Measurements from ENCODE around the gene JMJD7. TPM values are rescaled to one million over a fixed set of nuclear protein-coding genes. Genes with fewer than 3 reads are reported as not detected.
A peak's percentile ranks its signal among the peaks of the same experiment; 100 is the strongest.

The JMJD7 gene
- total RNA-seq, 1 experiment from 2014 or later = 10.9 TPM

DNA sequence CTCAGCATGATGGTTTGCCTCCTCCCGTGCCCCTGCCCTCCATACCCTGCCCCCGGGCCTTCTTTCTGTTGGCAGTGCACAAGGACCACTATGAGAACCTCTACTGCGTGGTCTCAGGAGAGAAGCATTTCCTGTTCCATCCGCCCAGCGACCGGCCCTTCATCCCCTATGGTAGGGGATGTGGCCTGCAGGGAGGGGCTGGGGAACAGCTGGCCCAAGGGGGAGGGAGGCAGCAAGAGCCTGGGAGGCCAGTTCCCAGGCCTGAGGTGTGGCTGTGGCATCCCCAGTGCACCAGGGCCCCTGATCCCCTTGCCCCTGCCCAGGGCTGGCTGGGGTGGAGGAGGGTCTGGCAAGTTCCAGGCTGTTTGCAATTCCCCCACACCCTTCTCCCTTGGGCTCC is 8.2 kb downstream of the JMJD7 start:
- H3K36me3 Mint-ChIP-seq (ENCODE audit: insufficient read depth, unreplicated experiment) = no peaks in the 10 kb centered on the region
- ChIA-PET POLR2A (no interaction called here), CTCF (no interaction called here)
- Histone ChIP-seq H3K9me3 (no peaks in the 10 kb centered on the region), H3K4me3 (ENCODE audit: low read depth, low read length) (no peak overlapping the region), H3K4me1 (no peaks in the 10 kb centered on the region), H3K27me3 (replicated peaks; ENCODE audit: control insufficient read depth, insufficient read depth, low read length) (no peaks in the 10 kb centered on the region), H3K36me3 (ENCODE audit: control insufficient read depth, insufficient read depth, low read length) (no peaks in the 10 kb centered on the region)
- no peaks in the 10 kb centered on the region for H3K9me3 Mint-ChIP-seq (ENCODE audit: unreplicated experiment)
- no peak for TF ChIP-seq CTCF (IDR thresholded peaks at IDR 0.05; ENCODE audit: insufficient read depth in 1 of 2, low read depth in 1 of 2, low read length in 1 of 2, severe bottlenecking in 1 of 2, unreplicated experiment in 1 of 2)
- H3K4me3 Mint-ChIP-seq (ENCODE audit: unreplicated experiment) = no peak overlapping the region
- no peak overlapping the region for H3K27ac Mint-ChIP-seq (ENCODE audit: unreplicated experiment)
- H3K27me3 Mint-ChIP-seq (ENCODE audit: insufficient read depth, unreplicated experiment) = no peaks in the 10 kb centered on the region
- H3K4me1 Mint-ChIP-seq (ENCODE audit: low read depth, unreplicated experiment) = no peaks in the 10 kb centered on the region
- intact Hi-C loops (cut with micrococcal nuclease; ENCODE audit: unreplicated experiment) = no loop called here
- DNase-seq = no peak
- BruUV-seq (replicated peaks) = no TSS peak

DNA sequence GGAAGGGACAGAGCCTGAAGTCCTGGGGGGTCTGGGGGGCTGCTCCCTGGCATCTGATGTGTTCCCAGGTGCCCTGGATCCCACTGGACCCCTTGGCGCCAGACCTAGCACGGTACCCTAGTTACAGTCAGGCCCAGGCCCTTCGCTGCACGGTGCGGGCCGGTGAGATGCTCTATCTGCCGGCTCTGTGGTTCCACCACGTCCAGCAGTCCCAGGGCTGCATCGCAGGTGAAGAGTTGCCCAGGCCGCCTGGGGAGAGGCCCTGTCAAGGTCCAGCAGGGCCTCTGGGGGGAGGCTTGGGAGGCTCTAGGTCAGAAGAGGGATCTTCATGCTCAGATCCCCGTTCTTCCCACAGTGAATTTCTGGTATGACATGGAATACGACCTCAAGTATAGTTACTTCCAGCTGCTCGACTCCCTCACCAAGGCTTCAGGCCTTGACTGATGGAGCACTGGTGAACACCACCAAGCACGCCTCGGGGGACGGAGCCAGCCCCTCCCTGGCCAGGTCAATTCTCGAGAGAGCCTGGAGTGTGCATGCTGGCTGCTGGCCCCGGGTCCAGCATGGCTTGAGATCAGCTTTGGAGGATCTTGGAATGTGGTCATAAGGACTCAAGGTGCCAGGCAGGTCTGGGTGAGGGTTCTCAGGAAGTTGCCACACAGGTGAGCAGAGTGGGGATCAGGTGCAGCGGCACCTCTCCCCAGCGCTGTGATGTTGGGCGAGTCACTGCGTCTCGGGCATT is 9.0 kb downstream of the JMJD7 start:
- Histone ChIP-seq H3K4me3 (ENCODE audit: low read depth, low read length) (no peak overlapping the region), H3K36me3 (ENCODE audit: control insufficient read depth, insufficient read depth, low read length) (no peaks in the 10 kb centered on the region), H3K4me1 (no peaks in the 10 kb centered on the region), H3K9me3 (no peaks in the 10 kb centered on the region), H3K27me3 (replicated peaks; ENCODE audit: control insufficient read depth, insufficient read depth, low read length) (no peaks in the 10 kb centered on the region)
- CTCF ChIA-PET = no interaction called here
- intact Hi-C loops (cut with micrococcal nuclease; ENCODE audit: unreplicated experiment) = no loop called here
- Mint-ChIP-seq H3K27ac (ENCODE audit: unreplicated experiment) (no peak overlapping the region), H3K4me3 (ENCODE audit: unreplicated experiment) (no peak overlapping the region), H3K27me3 (ENCODE audit: insufficient read depth, unreplicated experiment) (no peaks in the 10 kb centered on the region), H3K4me1 (ENCODE audit: low read depth, unreplicated experiment) (no peaks in the 10 kb centered on the region), H3K36me3 (ENCODE audit: insufficient read depth, unreplicated experiment) (no peaks in the 10 kb centered on the region), H3K9me3 (ENCODE audit: unreplicated experiment) (no peaks in the 10 kb centered on the region)
- DNase-seq = no peak
- no TSS peak for BruUV-seq (replicated peaks)
- TF ChIP-seq CTCF (IDR thresholded peaks at IDR 0.05; ENCODE audit: insufficient read depth in 1 of 2, low read depth in 1 of 2, low read length in 1 of 2, severe bottlenecking in 1 of 2, unreplicated experiment in 1 of 2) = no peak
- POLR2A ChIA-PET = no interaction called here

DNA sequence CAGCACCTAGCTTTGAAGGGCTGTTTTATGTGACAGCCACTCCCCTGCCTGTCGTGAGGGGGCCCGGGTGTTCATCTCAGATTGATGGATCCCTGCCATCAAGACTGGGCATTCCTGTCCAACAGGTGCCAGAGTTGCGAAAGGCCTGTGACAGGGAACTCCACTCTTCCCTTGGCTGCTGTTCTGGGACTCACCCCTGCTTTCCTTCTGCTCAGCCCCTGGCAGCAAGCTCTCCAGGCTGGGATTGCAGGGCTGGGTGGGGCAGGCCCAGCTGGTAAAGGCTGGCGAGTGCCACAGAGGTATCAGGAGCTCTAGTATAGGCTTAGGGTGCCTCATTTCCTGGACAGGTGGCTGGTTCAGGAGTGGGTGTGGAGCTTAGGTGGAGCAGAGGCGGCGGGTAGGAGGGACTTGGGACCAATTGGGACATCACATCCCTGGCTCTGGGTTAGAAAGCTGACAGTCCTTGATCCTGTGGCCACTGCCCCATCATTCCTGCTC is 10.6 kb downstream of the JMJD7 start, which contains the start of gene PLA2G4B:
Gene PLA2G4B (plus strand): TSS at position 448 of the 498 bp plus-strand sequence. CDS start 67 bp downstream, outside the sequence.
- Histone ChIP-seq H3K9me3 (no peaks in the 10 kb centered on the region), H3K36me3 (ENCODE audit: control insufficient read depth, insufficient read depth, low read length) (no peaks in the 10 kb centered on the region), H3K27me3 (replicated peaks; ENCODE audit: control insufficient read depth, insufficient read depth, low read length) (no peaks in the 10 kb centered on the region), H3K4me3 (ENCODE audit: low read depth, low read length) (no peak within 1 kb of the TSS), H3K4me1 (no peaks in the 10 kb centered on the region)
- Mint-ChIP-seq H3K36me3 (ENCODE audit: insufficient read depth, unreplicated experiment) (no peaks in the 10 kb centered on the region), H3K4me1 (ENCODE audit: low read depth, unreplicated experiment) (no peaks in the 10 kb centered on the region), H3K27ac (ENCODE audit: unreplicated experiment) (no peak within 1 kb of the TSS), H3K4me3 (ENCODE audit: unreplicated experiment) (no peak within 1 kb of the TSS), H3K9me3 (ENCODE audit: unreplicated experiment) (no peaks in the 10 kb centered on the region), H3K27me3 (ENCODE audit: insufficient read depth, unreplicated experiment) (no peaks in the 10 kb centered on the region)
- intact Hi-C loops (cut with micrococcal nuclease; ENCODE audit: unreplicated experiment) = no loop called here
- ChIA-PET POLR2A (interaction anchor here (0.6 kb wide), 1 partner anchor 1277 kb away, joined by 3 read pairs; no protein-coding TSS in a partner anchor), CTCF (interaction anchor here (0.8 kb wide), 1 partner anchor 66 kb away, joined by 4 read pairs; no protein-coding TSS in a partner anchor)
- peak; percentile 62 to 64 for DNase-seq
- no TSS peak for BruUV-seq (replicated peaks)
- TF ChIP-seq CTCF (IDR thresholded peaks at IDR 0.05; ENCODE audit: insufficient read depth in 1 of 2, low read depth in 1 of 2, low read length in 1 of 2, severe bottlenecking in 1 of 2, unreplicated experiment in 1 of 2) = no peak
